AG08396 (cell line): Measurements from ENCODE around the gene SFT2D2.

Experiments
- DNase-seq: peaks from one replicate; pipeline ENCODE4 v3.0.0; 2012; ENCODE audit warnings: low spot score, mixed read lengths

Gene SFT2D2

GRCh38 chr1:168223261-168223660 lies 2.5 kb upstream of the SFT2D2 start:
- DNase-seq, result no peak

- DNase-seq, result no peak
These were observed 1.9 kb upstream of the SFT2D2 start for GRCh38 chr1:168223681-168224540.

- DNase-seq, result no peak
These were observed 813 bp upstream of the SFT2D2 start for GRCh38 chr1:168224991-168225390.

- no peak for DNase-seq
These were observed 1.8 kb downstream of the SFT2D2 start for GRCh38 chr1:168227620-168228019.

GRCh38 chr1:168229893-168230292 lies 4.1 kb downstream of the SFT2D2 start:
- no peak for DNase-seq

GRCh38 chr1:168230709-168231108 lies 4.9 kb downstream of the SFT2D2 start:
- no peak for DNase-seq

- DNase-seq, result peak; percentile 65
These were observed 9.2 kb downstream of the SFT2D2 start for GRCh38 chr1:168234846-168235547.

GRCh38 chr1:168235548-168235885 lies 9.7 kb downstream of the SFT2D2 start:
- no peak for DNase-seq

- no peak for DNase-seq
These were observed 10.1 kb downstream of the SFT2D2 start for GRCh38 chr1:168235937-168236336.

GRCh38 chr1:168236836-168237611 lies 11.2 kb downstream of the SFT2D2 start:
- no peak for DNase-seq

- DNase-seq, result no peak
These were observed 17.4 kb downstream of the SFT2D2 start for GRCh38 chr1:168243198-168243597.

- no peak for DNase-seq
These were observed 17.9 kb downstream of the SFT2D2 start for GRCh38 chr1:168243636-168244212.

- no peak for DNase-seq
These were observed 19.2 kb downstream of the SFT2D2 start for GRCh38 chr1:168245042-168245441.

GRCh38 chr1:168246506-168246905 lies 20.7 kb downstream of the SFT2D2 start:
- no peak for DNase-seq

- DNase-seq, result no peak
These were observed 26.5 kb downstream of the SFT2D2 start for GRCh38 chr1:168252204-168252733.

GRCh38 chr1:168256164-168256563 lies 30.4 kb downstream of the SFT2D2 start:
- DNase-seq, result no peak

GRCh38 chr1:168257397-168257796 lies 31.6 kb downstream of the SFT2D2 start:
- no peak for DNase-seq

- no peak for DNase-seq
These were observed 33.8 kb downstream of the SFT2D2 start for GRCh38 chr1:168259567-168259966.

GRCh38 chr1:168260393-168260792 lies 34.6 kb downstream of the SFT2D2 start:
- no peak for DNase-seq

- DNase-seq, result no peak
These were observed 35.6 kb downstream of the SFT2D2 start for GRCh38 chr1:168261390-168261789.

- DNase-seq, result no peak
These were observed 37.3 kb downstream of the SFT2D2 start for GRCh38 chr1:168263130-168263529.

GRCh38 chr1:168264296-168264695 lies 38.5 kb downstream of the SFT2D2 start:
- no peak for DNase-seq
